HepG2 (cell line): ENCODE results near the gene APH1B. TPM values are rescaled to one million over a fixed set of nuclear protein-coding genes. Genes with fewer than 3 reads are reported as not detected.

Source experiments
- ATAC-seq: fragments of 200-7000 bp; cut with Tn5 transposase; 3 replicates; pipeline ENCODE4 v1.9.1; 2020; ENCODE audit warnings: mild to moderate bottlenecking, moderate library complexity
- BruUV-seq: library from RNA; stranded (reverse); fragments of 400-500 nt; replicated peaks from 2 replicates; lab custom pipeline; 2021; lab: Mats Ljungman, UMichigan
- CTCF ChIA-PET: fragments of 300-600 bp; formaldehyde crosslinking; extraction: SDS; loops from one replicate; lab custom pipeline; 2021; ENCODE audit warnings: low total read pairs, inconsistent platforms, low intra/inter-chr PET ratio; lab: Yijun Ruan, JAX
- POLR2A ChIA-PET: fragments of 350-600 bp; sonication (Branson Sonifier 250); formaldehyde crosslinking; loops from one replicate; lab custom pipeline; 2020; ENCODE audit warnings: antibody characterized with exemption, inconsistent platforms; lab: Yijun Ruan, JAX
- DNase-seq: peaks from one replicate; pipeline ENCODE4 v3.0.0-alpha.2; 2015; ENCODE audit warnings: low spot score
- FAIRE-seq: peaks from 3 replicates; lab custom pipeline; 2011; peaks lifted over from hg19 to GRCh38; lab: Jason Lieb, UNC
- H2AFZ ChIP-seq: one replicate; pipeline ENCODE4 v1.6.1; 2011; ENCODE audit warnings: low read length, inconsistent platforms
- H3K27ac ChIP-seq: fragments of 300-600 bp; 3 replicates; pipeline ENCODE4 v1.8.0; 2011; ENCODE audit warnings: mixed run types, mild to moderate bottlenecking, mixed read lengths, low read length, inconsistent platforms; ENCODE audit not compliant: insufficient read depth; ENCODE audit errors: extremely low read length
- H3K27me3 ChIP-seq, 2 experiments: fragments of 200-600 bp in 1 of 2; 2 replicates in 1 of 2; 3 replicates in 1 of 2; pipeline versions ENCODE4 v1.6.0 to v1.8.0; 2011; ENCODE audit warnings: low read length in 2 of 2, mild to moderate bottlenecking in 2 of 2, moderate library complexity in 2 of 2, inconsistent platforms in 1 of 2; ENCODE audit not compliant: insufficient read depth in 2 of 2, control insufficient read depth in 1 of 2
- H3K36me3 ChIP-seq, 2 experiments: fragments of 200-600 bp in 1 of 2; replicated peaks in 1 of 2; 2 replicates in 1 of 2; 3 replicates in 1 of 2; pipeline versions ENCODE4 v1.5.1 to v1.8.0; 2011; ENCODE audit warnings: low read length in 2 of 2, inconsistent platforms in 1 of 2; ENCODE audit not compliant: insufficient read depth in 2 of 2, control insufficient read depth in 1 of 2
- H3K4me1 ChIP-seq: 2 replicates; pipeline ENCODE4 v1.5.1; 2012; ENCODE audit warnings: low read length, inconsistent platforms; ENCODE audit not compliant: insufficient read depth
- H3K4me2 ChIP-seq: 2 replicates; pipeline ENCODE4 v1.6.0; 2011; ENCODE audit warnings: low read depth, low read length, inconsistent platforms
- H3K4me3 ChIP-seq, 3 experiments: fragments of 200-600 bp in 1 of 3; sonication (generic), shearing (Covaris generic) in 1 of 3; replicated peaks in 1 of 3; 2 replicates each; pipeline ENCODE4 v1.5.1; 2011 to 2016; ENCODE audit warnings: low read length in 3 of 3, inconsistent platforms in 2 of 3, low read depth in 2 of 3, mild to moderate bottlenecking in 2 of 3, control low read depth in 1 of 3, mixed read lengths in 1 of 3; ENCODE audit not compliant: insufficient read depth in 1 of 3
- H3K79me2 ChIP-seq: one replicate; pipeline ENCODE4 v1.6.1; 2011; ENCODE audit warnings: low read length, inconsistent platforms; ENCODE audit not compliant: insufficient read depth
- H3K9ac ChIP-seq: 2 replicates; pipeline ENCODE4 v1.6.0; 2011; ENCODE audit warnings: mild to moderate bottlenecking, low read depth, low read length, inconsistent platforms; ENCODE audit not compliant: insufficient read depth
- H3K9me3 ChIP-seq: 2 replicates; pipeline ENCODE4 v1.5.1; 2012; ENCODE audit warnings: mild to moderate bottlenecking, low read length
- H4K20me1 ChIP-seq: 2 replicates; pipeline ENCODE4 v1.6.0; 2011; ENCODE audit warnings: inconsistent platforms, mild to moderate bottlenecking, low read length, moderate library complexity; ENCODE audit not compliant: insufficient read depth
- EP300 ChIP-seq, 3 experiments: sonication (generic) in 1 of 3; formaldehyde crosslinking in 1 of 3; IDR thresholded peaks; 2 replicates each; pipeline versions ENCODE4 v1.5.1 to v1.6.1; 2011 to 2020; ENCODE audit warnings: low read depth in 2 of 3, low read length in 2 of 3, borderline replicate concordance in 1 of 3, improper control_type of control experiment in 1 of 3, mild to moderate bottlenecking in 1 of 3, missing genetic modification reagents in 1 of 3, moderate library complexity in 1 of 3
- HDAC6 ChIP-seq: fragments of 200-600 bp; sonication (generic); IDR thresholded peaks from 2 replicates; pipeline ENCODE4 v1.7.0; 2017; ENCODE audit warnings: mild to moderate bottlenecking, antibody characterized with exemption, low read length, low read depth
- HIC2 ChIP-seq: sonication (generic); formaldehyde crosslinking; IDR thresholded peaks from 2 replicates; pipeline ENCODE4 v1.9.0; 2022; ENCODE audit warnings: low read depth, missing genetic modification reagents
- HNRNPL ChIP-seq: fragments of 200-400 bp; formaldehyde crosslinking; IDR thresholded peaks from 2 replicates; pipeline ENCODE4 v1.6.1; 2017; ENCODE audit warnings: mild to moderate bottlenecking, low read depth, low read length
- LCORL ChIP-seq, 2 experiments: fragments of 450-650 bp in 1 of 2; sonication (generic) in 1 of 2; formaldehyde crosslinking in 1 of 2; IDR thresholded peaks; 2 replicates each; pipeline versions ENCODE4 v1.5.0 to v1.6.1; 2017 to 2020; ENCODE audit warnings: antibody characterized with exemption in 1 of 2, missing genetic modification reagents in 1 of 2
- SAP130 ChIP-seq: IDR thresholded peaks from 2 replicates; pipeline ENCODE4 v1.6.1; 2016; ENCODE audit warnings: low read depth
- TEAD2 ChIP-seq: sonication (generic); formaldehyde crosslinking; IDR thresholded peaks from 2 replicates; pipeline ENCODE4 v1.9.0; 2021; ENCODE audit warnings: missing genetic modification reagents
- THRA ChIP-seq: sonication (generic); formaldehyde crosslinking; IDR thresholded peaks from 2 replicates; pipeline ENCODE4 v1.4.0; 2020; ENCODE audit warnings: missing genetic modification reagents, borderline replicate concordance
- TIGD3 ChIP-seq: sonication (generic); formaldehyde crosslinking; IDR thresholded peaks from 2 replicates; pipeline ENCODE4 v1.5.1; 2020; ENCODE audit warnings: mild to moderate bottlenecking, missing genetic modification reagents, borderline replicate concordance
- XBP1 ChIP-seq: sonication (generic); formaldehyde crosslinking; IDR thresholded peaks from 2 replicates; pipeline ENCODE4 v1.5.0; 2020; ENCODE audit warnings: missing genetic modification reagents
- ZNF256 ChIP-seq: sonication (generic); formaldehyde crosslinking; conservative IDR thresholded peaks from 2 replicates; pipeline ENCODE4 v1.4.0; 2020; ENCODE audit warnings: missing genetic modification reagents
- ZNF850 ChIP-seq: sonication (generic); formaldehyde crosslinking; conservative IDR thresholded peaks from 2 replicates; pipeline ENCODE4 v1.9.0; 2021; ENCODE audit warnings: mild to moderate bottlenecking, missing genetic modification reagents
- WGBS: methylation state at CpG from one replicate; pipeline ENCODE4 v1.1.6; 2017; ENCODE audit warnings: low lambda C conversion rate; 5-methylcytosine and 5-hydroxymethylcytosine counted together
- in situ Hi-C: cut with HindIII; loops from 2 replicates; pipeline ENCODE4 v1.10.0; 2017; ENCODE audit warnings: low pct_unique_long_range_greater_than_20kb; ENCODE audit not compliant: extremely low pct_ligation_motif_present
- intact Hi-C: fragments of 100-400 bp; cut with micrococcal nuclease; formaldehyde crosslinking; loops from one replicate; pipeline ENCODE4 v1.10.0; 2022; ENCODE audit not compliant: unreplicated experiment
- polyA plus RNA-seq, 8 experiments: library from polyadenylated mRNA; depleted of rRNA in 3 of 8; stranded (reverse) in 7 of 8; unstranded in 1 of 8; fragments of >200 nt; fragmentation: Illumina TruSeq in 4 of 8; extraction: Trizol in 4 of 8; gene quantifications; 2 replicates each; pipeline versions ENCODE4 v1.2.1 to v1.2.3, GENCODE V29; 2011 to 2016; ENCODE audit warnings: low read depth in 4 of 8, missing spikeins in 1 of 8, mixed read lengths in 1 of 8; ENCODE audit not compliant: insufficient read depth in 1 of 8
- total RNA-seq, 5 experiments: library from RNA; depleted of rRNA; stranded (reverse); fragments of >200 nt; fragmentation: Illumina TruSeq; extraction: Trizol; gene quantifications; 2 replicates each; pipeline ENCODE4 v1.2.3, GENCODE V29; 2016; ENCODE audit warnings: low read depth in 1 of 5
- TF ChIP-seq, protein P1 (sequence below): sonication (generic); formaldehyde crosslinking; IDR thresholded peaks from 2 replicates; pipeline ENCODE4 v1.4.0; 2020; ENCODE audit warnings: mild to moderate bottlenecking, missing genetic modification reagents, borderline replicate concordance

Gene APH1B
- total and polyA plus RNA-seq, 2 of the 13 experiments (the other 11 are each of a cell fraction or from before 2014, with no cell fraction given), result 0.45 to 1.00 TPM

DNA sequence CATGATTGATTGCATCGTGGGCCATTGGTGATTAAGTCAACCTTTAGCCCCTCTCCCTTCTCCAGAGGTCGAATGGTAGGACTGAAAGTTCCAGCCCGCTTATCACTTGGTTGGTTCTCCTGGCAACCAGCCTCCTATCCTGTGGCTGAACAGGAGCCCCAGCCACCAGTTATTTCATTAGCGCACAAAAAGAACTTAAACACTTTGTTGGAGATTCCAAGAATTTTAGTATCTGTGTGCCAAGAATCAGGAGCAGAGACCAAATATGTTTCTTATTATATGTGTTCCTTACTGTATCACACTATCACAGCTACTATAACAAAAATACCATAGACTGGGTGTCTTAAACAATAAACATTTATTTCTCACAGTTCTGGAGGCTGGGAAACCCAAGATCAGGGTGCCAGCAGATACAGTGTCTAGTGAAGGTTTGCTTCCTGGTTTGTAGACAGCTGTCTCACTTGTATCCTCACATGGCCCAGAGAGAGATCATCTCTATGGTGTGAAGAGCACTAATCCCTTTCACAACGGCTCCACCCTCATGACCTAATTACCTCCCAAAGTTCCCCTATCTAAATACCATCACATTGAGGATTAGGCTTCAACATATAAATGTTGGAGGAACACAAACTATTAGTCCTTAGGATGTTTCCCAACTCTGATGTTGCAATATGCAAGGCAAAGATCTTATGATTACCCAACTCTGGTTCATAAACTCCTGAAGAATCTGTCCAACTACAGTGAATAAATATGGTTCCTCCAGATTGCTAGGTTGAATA, 30.5 kb upstream of the APH1B start:
- no peak for ATAC-seq
- ChIA-PET POLR2A (no interaction called here), CTCF (no interaction called here)
- H3K27ac ChIP-seq, result no peak overlapping the region
- 68% methylated on average over 5 of the region's 5 CpGs for WGBS
- no peaks in the 10 kb centered on the region for H3K79me2 ChIP-seq
- H3K4me1 ChIP-seq, result peaks cover 10% of the 10 kb centered on the region
- intact Hi-C loops, result no loop called here
- no peaks in the 10 kb centered on the region for H3K9me3 ChIP-seq
- no TSS peak for BruUV-seq
- H3K36me3 ChIP-seq, result peaks cover 2 to 3% of the 10 kb centered on the region in 2 experiments; a peak in 1 of 5 replicates
- in situ Hi-C loops, result no loop called here
- no peaks in the 10 kb centered on the region for H4K20me1 ChIP-seq
- peak; percentile 13 for DNase-seq
- no peaks in the 10 kb centered on the region for H3K27me3 ChIP-seq
- H3K9ac ChIP-seq, result no peak overlapping the region
- no peak overlapping the region for H3K4me2 ChIP-seq
- no peak overlapping the region for H2AFZ ChIP-seq
- no peak overlapping the region for H3K4me3 ChIP-seq
- FAIRE-seq, result peak; percentile 42
- TF ChIP-seq THRA (CRISPR knock-in tag) (no peak), ZNF256 (no peak), XBP1 (CRISPR knock-in tag) (no peak), ZNF850 (CRISPR knock-in tag) (no peak), LCORL (IDR thresholded peaks at IDR 0.05) (no peak), LCORL (CRISPR knock-in tag; IDR thresholded peaks at IDR 0.05) (no peak), HIC2 (CRISPR knock-in tag) (no peak), EP300 (IDR thresholded peaks at IDR 0.05; ENCODE audit: low read depth in 2 of 2, low read length in 2 of 2) (peak in 1 of 2 experiments; percentile 26; a peak in 1 of 4 replicates), EP300 (CRISPR knock-in tag; IDR thresholded peaks at IDR 0.05; ENCODE audit: borderline replicate concordance) (no peak), SAP130 (CRISPR knock-in tag) (no peak), HDAC6 (no peak), TIGD3 (CRISPR knock-in tag) (no peak), HNRNPL (no peak), TEAD2 (CRISPR knock-in tag) (no peak)
- TF ChIP-seq, protein P1, sequence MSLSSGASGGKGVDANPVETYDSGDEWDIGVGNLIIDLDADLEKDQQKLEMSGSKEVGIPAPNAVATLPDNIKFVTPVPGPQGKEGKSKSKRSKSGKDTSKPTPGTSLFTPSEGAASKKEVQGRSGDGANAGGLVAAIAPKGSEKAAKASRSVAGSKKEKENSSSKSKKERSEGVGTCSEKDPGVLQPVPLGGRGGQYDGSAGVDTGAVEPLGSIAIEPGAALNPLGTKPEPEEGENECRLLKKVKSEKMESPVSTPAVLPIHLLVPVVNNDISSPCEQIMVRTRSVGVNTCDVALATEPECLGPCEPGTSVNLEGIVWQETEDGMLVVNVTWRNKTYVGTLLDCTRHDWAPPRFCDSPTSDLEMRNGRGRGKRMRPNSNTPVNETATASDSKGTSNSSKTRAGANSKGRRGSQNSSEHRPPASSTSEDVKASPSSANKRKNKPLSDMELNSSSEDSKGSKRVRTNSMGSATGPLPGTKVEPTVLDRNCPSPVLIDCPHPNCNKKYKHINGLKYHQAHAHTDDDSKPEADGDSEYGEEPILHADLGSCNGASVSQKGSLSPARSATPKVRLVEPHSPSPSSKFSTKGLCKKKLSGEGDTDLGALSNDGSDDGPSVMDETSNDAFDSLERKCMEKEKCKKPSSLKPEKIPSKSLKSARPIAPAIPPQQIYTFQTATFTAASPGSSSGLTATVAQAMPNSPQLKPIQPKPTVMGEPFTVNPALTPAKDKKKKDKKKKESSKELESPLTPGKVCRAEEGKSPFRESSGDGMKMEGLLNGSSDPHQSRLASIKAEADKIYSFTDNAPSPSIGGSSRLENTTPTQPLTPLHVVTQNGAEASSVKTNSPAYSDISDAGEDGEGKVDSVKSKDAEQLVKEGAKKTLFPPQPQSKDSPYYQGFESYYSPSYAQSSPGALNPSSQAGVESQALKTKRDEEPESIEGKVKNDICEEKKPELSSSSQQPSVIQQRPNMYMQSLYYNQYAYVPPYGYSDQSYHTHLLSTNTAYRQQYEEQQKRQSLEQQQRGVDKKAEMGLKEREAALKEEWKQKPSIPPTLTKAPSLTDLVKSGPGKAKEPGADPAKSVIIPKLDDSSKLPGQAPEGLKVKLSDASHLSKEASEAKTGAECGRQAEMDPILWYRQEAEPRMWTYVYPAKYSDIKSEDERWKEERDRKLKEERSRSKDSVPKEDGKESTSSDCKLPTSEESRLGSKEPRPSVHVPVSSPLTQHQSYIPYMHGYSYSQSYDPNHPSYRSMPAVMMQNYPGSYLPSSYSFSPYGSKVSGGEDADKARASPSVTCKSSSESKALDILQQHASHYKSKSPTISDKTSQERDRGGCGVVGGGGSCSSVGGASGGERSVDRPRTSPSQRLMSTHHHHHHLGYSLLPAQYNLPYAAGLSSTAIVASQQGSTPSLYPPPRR, result peak; percentile 26; the same call in 1 of the 2 replicates
